Fibroblast of lung (primary cell): ENCODE measurements around the gene ATP10A.

Experiments used
- CTCF ChIP-seq, 2 donors: IDR thresholded peaks in 1 of 2; conservative IDR thresholded peaks in 1 of 2; 1 replicate in 1 of 2; 2 replicates in 1 of 2; pipeline ENCODE4 v1.5.1; 2011 to 2012; ENCODE audit warnings: low read length in 2 of 2, control low read depth in 1 of 2, inconsistent platforms in 1 of 2, low read depth in 1 of 2, mild to moderate bottlenecking in 1 of 2
- EZH2 ChIP-seq: IDR thresholded peaks from 2 replicates; pipeline ENCODE4 v1.5.1; 2012; ENCODE audit warnings: low read length, control low read depth, mild to moderate bottlenecking; ENCODE audit errors: missing control alignments

GRCh38 chr15:25866251-25866650 is 3.1 kb upstream of the ATP10A start:
- TF ChIP-seq CTCF (conservative IDR thresholded peaks at IDR 0.05 in 1 of 2, IDR thresholded peaks at IDR 0.05 in 1 of 2; ENCODE audit: low read depth in 1 of 2, low read length in 2 of 2) (no peak), EZH2 (no peak)
